Measurements from ENCODE around the gene DDX59. TPM values are rescaled to one million over a fixed set of nuclear protein-coding genes. Genes with fewer than 3 reads are reported as not detected.

The DDX59 gene
- total and polyA plus RNA-seq, 9 of the 15 experiments (the other 6 are each of a cell fraction or from before 2014, with no cell fraction given): 8.3 to 30.4 (median 19.8) TPM

DNA sequence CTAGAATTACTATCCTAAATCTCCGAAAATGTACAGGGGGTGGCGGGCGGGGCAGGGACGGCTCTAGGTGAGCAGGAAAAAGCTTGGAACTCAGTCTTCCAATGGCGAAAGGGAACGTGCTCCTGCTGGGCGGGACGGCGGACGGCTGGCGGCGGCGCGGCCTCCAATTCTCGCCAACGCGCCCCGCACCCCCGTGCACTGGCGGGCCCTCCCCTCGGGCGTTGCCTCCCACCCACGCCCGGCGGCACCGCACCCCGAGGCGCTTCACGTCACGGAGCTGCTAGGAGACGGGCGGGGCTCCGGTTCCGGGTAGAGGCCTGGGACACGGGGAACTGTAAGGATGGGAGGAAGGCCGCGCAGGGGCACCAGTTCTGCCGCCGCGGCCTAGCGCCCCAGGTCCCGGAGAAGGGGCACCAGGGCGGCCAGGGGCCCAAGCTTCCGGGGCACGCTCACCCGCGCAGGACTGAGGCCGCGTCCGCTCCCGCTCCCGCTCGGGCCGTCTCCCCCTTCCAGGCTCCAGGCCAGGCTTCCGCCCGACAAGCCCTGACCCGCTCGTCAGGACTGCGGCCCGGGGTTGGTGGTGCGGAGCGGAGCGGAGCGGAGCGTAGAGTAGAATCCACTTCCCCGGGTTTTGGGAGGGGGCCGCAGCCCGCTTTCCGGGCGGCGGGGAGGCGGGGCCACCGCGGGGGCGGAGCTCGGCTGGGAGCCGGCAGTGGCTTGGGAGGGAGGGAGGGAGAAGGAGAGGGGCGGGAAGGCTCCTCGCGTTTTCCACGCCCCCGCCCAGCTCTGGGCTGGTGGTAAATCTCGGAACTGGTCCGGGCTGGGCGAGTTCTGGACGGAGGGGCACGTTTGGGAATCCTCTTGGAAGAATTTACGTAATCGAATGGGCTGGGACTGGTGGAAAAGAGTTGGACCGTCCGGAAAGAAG, at the start of gene DDX59 (continued):
- TF ChIP-seq, protein P1, sequence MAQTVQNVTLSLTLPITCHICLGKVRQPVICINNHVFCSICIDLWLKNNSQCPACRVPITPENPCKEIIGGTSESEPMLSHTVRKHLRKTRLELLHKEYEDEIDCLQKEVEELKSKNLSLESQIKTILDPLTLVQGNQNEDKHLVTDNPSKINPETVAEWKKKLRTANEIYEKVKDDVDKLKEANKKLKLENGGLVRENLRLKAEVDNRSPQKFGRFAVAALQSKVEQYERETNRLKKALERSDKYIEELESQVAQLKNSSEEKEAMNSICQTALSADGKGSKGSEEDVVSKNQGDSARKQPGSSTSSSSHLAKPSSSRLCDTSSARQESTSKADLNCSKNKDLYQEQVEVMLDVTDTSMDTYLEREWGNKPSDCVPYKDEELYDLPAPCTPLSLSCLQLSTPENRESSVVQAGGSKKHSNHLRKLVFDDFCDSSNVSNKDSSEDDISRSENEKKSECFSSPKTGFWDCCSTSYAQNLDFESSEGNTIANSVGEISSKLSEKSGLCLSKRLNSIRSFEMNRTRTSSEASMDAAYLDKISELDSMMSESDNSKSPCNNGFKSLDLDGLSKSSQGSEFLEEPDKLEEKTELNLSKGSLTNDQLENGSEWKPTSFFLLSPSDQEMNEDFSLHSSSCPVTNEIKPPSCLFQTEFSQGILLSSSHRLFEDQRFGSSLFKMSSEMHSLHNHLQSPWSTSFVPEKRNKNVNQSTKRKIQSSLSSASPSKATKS (CRISPR knock-in tag; IDR thresholded peaks at IDR 0.05): no peak
- TF ChIP-seq KHSRP (IDR thresholded peaks at IDR 0.05) (no peak), TCF7 (IDR thresholded peaks at IDR 0.05; ENCODE audit: borderline replicate concordance) (peak; percentile 42; the same call in 1 of the 2 replicates), ILF3 (IDR thresholded peaks at IDR 0.05; ENCODE audit: borderline replicate concordance) (no peak; the same call in 1 of the 2 replicates), RBM39 (optimal IDR thresholded peaks at IDR 0.05; ENCODE audit: low read depth, low read length) (no peak), FOXP1 (CRISPR knock-in tag; IDR thresholded peaks at IDR 0.05) (peak; percentile 87), ZNF609 (CRISPR knock-in tag; IDR thresholded peaks at IDR 0.05; ENCODE audit: borderline replicate concordance) (peak; percentile 78; the same call in 1 of the 2 replicates)
- TF ChIP-seq, protein P2, sequence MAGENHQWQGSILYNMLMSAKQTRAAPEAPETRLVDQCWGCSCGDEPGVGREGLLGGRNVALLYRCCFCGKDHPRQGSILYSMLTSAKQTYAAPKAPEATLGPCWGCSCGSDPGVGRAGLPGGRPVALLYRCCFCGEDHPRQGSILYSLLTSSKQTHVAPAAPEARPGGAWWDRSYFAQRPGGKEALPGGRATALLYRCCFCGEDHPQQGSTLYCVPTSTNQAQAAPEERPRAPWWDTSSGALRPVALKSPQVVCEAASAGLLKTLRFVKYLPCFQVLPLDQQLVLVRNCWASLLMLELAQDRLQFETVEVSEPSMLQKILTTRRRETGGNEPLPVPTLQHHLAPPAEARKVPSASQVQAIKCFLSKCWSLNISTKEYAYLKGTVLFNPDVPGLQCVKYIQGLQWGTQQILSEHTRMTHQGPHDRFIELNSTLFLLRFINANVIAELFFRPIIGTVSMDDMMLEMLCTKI (IDR thresholded peaks at IDR 0.05; ENCODE audit: partially characterized antibody): no peak
- TF ChIP-seq, protein P3, sequence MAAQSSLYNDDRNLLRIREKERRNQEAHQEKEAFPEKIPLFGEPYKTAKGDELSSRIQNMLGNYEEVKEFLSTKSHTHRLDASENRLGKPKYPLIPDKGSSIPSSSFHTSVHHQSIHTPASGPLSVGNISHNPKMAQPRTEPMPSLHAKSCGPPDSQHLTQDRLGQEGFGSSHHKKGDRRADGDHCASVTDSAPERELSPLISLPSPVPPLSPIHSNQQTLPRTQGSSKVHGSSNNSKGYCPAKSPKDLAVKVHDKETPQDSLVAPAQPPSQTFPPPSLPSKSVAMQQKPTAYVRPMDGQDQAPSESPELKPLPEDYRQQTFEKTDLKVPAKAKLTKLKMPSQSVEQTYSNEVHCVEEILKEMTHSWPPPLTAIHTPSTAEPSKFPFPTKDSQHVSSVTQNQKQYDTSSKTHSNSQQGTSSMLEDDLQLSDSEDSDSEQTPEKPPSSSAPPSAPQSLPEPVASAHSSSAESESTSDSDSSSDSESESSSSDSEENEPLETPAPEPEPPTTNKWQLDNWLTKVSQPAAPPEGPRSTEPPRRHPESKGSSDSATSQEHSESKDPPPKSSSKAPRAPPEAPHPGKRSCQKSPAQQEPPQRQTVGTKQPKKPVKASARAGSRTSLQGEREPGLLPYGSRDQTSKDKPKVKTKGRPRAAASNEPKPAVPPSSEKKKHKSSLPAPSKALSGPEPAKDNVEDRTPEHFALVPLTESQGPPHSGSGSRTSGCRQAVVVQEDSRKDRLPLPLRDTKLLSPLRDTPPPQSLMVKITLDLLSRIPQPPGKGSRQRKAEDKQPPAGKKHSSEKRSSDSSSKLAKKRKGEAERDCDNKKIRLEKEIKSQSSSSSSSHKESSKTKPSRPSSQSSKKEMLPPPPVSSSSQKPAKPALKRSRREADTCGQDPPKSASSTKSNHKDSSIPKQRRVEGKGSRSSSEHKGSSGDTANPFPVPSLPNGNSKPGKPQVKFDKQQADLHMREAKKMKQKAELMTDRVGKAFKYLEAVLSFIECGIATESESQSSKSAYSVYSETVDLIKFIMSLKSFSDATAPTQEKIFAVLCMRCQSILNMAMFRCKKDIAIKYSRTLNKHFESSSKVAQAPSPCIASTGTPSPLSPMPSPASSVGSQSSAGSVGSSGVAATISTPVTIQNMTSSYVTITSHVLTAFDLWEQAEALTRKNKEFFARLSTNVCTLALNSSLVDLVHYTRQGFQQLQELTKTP (IDR thresholded peaks at IDR 0.05; ENCODE audit: low read depth in 1 of 2, partially characterized antibody in 2 of 2): no peak
- TF ChIP-seq, protein P4, sequence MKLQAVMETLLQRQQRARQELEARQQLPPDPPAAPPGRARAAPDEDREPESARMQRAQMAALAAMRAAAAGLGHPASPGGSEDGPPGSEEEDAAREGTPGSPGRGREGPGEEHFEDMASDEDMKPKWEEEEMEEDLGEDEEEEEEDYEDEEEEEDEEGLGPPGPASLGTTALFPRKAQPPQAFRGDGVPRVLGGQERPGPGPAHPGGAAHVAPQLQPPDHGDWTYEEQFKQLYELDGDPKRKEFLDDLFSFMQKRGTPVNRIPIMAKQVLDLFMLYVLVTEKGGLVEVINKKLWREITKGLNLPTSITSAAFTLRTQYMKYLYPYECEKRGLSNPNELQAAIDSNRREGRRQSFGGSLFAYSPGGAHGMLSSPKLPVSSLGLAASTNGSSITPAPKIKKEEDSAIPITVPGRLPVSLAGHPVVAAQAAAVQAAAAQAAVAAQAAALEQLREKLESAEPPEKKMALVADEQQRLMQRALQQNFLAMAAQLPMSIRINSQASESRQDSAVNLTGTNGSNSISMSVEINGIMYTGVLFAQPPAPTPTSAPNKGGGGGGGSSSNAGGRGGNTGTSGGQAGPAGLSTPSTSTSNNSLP (IDR thresholded peaks at IDR 0.05; ENCODE audit: borderline replicate concordance, low read depth, low read length): no peak; the same call in 1 of the 2 replicates

Data from K562 (cell line).